Activated T-cell treated with anti-CD3 and anti-CD28 coated beads for 24 hours (primary cell): ENCODE results near the gene LRPAP1.
"Not testable (repeated sequence)": the region's sequence is repeated elsewhere in the genome, so short reads cannot be mapped to it uniquely, and the experiment has no call there.

Source experiments
- DNase-seq: peaks from one replicate; pipeline ENCODE4 v3.0.0-alpha.2; 2020; ENCODE audit warnings: low read depth

LRPAP1 gene

GRCh38 chr4:3560465-3560864 lies 28.2 kb upstream of the LRPAP1 start:
- DNase-seq = not testable (repeated sequence)

DNA sequence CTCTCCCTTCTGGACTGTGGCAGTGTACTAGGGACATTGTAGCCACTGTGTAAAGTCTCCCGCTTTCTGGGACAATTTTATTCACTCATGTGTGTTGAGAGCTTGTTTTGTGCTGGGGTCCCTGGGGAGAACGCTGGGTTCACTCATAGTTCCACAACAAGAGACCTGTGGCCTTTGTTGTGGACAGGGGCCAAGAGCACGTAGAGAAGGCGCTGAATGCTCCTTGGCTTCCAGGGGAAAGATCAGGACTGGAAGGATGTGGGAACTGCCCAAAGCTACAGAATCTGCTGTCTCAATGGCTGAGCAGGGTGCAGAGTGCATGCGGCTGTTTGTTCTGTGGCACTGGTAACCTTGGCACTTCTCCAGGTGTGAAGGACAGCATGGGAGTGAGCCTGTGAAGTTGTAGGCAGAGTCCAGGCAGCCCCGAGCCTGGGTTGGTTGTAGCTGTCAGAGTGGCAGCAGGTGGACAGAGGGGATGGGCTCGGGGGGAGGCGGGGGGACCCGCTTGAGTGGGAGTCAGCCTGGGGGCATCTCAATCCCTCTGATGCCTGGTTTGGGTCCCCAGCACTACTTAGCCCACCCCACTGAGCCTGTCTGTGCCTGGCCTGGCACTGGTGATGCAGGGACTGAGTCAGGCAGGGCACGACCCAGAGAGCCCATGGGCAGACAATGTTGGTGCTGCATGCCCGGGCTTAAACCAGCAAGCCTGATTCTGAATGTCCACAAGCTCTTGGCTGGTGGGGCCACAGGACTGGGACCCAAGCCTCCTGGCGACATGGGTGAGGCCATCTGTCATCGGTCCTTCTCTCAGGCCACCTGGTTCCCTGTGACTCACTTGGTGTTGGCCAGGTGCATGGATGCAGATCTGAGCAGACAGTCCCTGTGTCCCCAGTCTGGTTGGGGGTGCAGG lies 27.4 kb upstream of the LRPAP1 start:
- DNase-seq = not testable (repeated sequence)

DNA sequence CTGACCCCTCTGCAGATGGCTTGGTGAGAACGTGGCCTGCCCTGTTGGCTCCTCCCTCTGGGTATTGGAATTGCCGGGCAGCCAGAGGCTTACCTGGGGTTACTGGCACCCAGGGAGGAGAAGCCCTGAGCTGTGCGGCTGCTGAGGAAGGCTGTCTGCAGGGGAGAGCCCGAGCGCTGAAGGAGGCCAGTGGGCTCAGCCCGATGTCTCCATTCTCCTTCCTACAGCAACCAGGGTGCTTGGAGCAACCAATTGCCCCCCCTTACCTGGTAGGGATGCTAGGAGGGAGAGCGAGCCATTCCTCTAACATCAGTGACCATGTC lies 26.3 kb upstream of the LRPAP1 start:
- DNase-seq = not testable (repeated sequence)

GRCh38 chr4:3557676-3558513 lies 25.7 kb upstream of the LRPAP1 start:
- not testable (repeated sequence) for DNase-seq

DNA sequence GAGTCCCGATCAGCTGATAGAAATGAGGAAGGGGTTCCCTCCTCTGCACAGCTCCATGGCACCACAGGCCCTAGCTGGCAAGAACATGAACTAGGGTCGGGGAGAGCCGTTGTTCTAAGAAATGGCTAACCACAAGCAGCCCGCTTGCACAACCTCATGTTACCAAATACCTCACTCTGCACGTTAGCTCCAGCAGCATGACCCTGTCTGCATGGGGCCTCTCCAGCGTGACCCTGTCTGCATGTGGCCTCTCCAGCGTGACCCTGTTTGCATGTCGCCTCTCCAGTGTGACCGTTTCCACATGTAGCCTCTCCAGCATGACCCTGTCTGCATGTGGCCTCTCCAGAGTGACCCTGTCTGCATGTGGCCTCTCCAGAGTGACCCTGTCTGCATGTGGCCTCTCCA lies 24.9 kb upstream of the LRPAP1 start:
- DNase-seq = not testable (repeated sequence)

DNA sequence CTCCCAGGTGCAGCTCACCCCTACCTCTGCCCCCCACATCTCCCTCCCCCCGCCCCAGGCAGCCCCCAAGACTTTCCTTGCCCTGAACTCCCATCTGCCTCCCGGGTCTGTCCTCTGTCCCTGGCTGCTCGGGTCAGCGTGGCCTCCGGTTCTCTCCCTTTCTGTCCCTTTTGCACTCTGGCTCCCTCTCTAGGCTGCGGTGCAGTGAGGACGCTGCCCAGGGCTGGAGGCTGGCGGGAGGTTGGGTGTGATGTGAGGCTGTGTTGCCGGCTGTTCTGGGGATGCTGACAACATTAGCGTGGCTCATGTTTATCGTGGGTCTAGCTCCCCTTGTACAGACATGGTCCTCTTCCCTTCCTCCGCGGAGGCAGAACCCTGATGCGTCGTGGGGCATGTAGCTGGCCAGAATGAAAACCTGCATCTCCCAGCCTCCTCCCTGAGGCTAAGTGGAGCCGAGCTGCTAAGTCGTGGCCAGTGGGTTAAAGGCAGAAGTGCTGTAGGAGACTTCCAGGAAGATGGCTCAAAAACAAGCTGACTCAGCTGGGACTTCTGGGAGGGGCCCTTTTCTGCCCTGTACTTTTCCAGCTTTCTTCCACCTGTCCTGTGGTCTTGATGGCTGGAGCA lies 24.1 kb upstream of the LRPAP1 start:
- DNase-seq = not testable (repeated sequence)

DNA sequence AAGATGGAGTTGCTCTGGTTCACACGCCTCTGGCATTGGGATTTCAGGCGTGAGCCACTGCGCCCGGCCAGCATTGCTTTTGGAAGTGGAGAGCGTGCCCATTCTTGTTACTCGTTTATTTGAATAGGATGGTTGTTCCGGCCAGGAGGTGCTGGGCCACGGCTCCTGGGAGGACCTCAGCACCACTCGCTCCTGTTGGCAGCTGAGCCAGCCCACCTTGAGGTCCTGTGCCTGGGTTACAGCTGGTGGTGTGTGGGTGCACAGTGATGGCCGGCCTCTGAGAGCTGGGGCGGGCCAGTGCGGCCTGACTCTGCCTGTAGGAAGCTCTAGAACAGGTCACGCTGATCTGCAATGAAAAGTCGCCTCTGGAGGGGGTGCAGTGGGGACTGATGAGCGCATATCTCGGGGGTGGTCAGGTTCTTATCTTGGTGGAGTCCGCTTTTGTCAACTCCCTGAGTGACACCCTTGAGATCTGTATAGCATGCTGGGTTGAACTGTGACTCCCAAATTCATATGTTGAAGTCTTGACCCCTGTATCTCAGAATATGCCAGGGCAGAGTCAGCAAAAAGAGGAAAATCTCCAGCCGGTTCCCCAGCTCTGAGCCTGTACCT lies 23.3 kb upstream of the LRPAP1 start:
- DNase-seq = not testable (repeated sequence)

DNA sequence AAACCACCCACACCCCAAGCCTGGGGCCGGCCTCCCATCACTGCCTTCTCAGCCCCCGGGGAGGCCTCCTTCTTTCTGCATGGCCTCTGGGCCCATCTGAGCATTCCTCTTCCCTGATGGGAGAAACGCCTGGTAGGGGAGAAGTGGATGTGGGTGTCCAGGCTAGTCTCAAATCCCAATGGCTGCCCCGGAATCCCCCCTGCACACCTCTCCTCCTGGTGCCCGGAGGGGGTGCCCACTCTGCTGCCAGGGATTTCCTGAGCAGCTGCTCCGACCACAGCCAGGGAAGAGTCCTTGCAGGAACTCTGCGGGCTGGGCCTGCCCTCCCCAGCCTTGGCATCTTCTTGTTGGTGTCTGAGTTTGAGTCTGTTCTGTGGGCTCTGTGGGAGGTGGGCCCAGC lies 19.1 kb upstream of the LRPAP1 start:
- not testable (repeated sequence) for DNase-seq

DNA sequence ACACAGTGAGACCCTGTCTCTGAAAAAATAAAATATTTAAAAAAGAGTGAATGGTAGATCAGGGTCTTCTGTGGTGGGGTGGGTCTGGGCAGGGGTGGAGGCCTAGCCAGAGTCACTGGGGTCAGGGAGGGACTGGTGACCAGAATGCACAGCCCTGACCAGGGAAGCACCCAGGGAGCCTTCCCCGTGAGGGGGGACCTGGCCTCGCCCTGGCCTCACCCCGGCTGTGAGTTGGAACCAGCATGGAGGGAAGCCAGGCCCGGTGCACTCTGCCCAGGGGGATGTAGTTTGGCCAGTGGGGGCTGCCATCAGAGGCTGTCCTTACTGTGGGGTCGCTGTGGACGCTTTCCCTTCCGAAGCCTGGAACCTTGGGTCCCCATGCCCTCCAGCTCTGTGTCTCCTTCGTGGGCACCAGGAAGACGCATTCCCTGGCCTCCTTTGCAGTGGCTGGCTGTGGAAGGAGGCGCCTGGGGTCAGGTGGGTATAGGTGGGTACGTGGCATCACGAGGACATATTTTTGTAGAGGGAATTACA lies 18.6 kb upstream of the LRPAP1 start:
- not testable (repeated sequence) for DNase-seq

DNA sequence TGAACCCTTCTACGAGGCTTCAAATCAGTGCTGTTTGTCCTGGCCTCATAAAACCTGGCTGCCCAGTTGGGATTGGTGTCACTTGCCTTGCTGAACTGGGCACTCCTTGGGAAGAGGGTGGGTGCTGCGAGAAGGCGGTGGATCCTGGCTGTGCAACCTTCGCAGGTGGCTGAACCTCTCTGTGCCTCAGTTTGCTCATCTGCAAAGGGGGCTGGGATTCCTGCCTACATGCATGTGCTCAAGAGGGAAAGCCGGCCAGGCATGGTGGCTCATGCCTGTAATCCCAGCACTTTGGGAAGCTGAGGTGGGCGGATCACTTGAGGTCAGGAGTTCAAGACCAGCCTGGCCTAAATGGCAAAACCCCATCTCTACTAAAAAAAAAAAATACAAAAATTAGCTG lies 17.8 kb upstream of the LRPAP1 start:
- not testable (repeated sequence) for DNase-seq

- DNase-seq = not testable (repeated sequence)
Observed at GRCh38 chr4:3549694-3550001, 17.4 kb upstream of the LRPAP1 start.

DNA sequence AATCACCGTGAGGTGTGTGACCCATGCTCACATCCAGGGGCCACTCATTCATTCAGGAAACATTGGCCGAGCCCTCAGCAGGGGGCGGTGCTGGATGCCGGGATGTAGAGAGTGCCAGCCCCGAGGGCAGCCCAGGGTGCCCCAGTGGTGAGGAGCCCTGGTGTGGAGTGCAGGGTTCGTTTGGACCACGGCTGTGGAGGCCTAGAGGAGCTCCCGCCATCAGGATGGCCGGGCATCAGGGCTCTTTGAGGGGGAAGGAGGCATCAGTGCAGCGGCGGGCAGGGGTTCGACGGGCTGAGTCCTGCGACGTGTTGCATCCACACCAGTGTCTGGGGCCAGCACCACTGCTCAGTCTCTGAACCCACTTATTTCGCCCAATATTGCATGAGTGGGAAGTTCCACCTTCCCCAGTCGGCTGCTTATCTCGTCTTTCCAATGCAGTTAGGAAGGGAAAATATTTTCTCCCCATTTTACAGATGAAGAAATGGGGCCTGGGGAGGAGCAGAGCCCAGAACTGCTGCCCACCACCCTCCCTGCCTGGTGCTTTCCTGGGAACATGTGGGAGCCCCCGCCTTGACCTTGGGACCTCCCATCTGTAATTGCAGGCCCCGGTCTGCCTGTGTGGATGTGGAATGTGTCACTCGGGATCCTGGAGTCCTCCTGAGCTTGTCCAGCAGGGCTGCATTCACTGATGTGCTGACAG lies 16.9 kb upstream of the LRPAP1 start:
- DNase-seq = not testable (repeated sequence)

DNA sequence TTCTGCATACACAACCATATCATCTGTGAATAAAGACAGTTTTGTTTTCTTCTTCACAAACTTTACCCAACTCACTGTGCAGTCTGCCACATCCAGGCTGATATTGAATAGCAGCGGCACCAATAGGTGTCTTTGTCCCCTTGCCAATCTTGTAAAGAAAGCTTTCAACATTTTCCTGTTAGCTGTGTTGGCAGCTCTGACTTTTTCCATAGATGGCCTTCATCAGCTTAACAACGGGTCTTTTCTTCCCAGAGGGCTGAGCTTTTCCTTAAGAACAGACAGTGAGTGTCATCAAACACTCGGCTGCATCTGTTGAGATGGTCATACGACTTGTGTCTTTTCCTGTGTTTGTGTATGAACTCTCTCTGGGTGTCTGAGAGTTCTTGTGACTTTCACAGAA lies 14.5 kb upstream of the LRPAP1 start:
- DNase-seq = not testable (repeated sequence)

- DNase-seq = not testable (repeated sequence)
Observed at GRCh38 chr4:3545351-3545750, 13.1 kb upstream of the LRPAP1 start.

DNA sequence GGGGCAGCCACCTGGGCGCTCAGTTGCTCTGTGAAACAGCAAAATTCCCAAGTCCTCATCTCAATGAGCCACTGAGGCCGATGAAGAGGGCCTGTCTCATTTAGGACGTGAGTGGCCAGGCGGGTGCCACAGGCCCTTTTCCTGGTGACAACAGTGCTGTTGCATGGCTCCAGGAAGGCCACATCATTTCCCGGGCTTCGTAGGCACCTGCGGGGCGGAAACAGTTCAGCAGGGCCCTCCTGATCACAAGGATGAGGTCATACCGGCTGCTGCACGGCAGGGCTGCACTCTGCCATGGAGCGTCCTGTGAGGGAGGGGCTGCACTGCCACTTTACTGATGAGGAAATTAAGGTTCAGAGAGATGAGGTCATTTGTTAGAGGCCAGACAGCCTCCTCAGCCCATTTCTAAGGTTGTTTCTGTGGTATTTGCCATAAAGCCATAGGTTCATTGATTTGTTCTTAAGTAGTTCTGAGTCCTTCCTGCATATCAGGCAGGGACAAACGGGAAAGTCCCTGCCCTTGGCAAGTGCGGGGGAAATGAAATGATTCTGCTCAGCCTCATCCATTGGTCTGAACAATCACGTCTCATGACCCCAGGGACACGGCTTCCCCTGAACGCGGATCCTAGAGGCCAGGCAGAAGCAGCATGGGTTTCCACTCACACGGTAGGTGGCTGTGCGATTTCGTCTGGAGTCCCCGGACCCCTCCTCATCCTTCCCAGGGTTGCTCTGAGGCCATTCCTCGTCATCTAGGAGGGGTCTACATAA lies 12.2 kb upstream of the LRPAP1 start:
- DNase-seq = not testable (repeated sequence)

GRCh38 chr4:3543415-3543814 lies 11.2 kb upstream of the LRPAP1 start:
- not testable (repeated sequence) for DNase-seq

GRCh38 chr4:3538906-3539305 lies 6.7 kb upstream of the LRPAP1 start:
- DNase-seq = not testable (repeated sequence)

DNA sequence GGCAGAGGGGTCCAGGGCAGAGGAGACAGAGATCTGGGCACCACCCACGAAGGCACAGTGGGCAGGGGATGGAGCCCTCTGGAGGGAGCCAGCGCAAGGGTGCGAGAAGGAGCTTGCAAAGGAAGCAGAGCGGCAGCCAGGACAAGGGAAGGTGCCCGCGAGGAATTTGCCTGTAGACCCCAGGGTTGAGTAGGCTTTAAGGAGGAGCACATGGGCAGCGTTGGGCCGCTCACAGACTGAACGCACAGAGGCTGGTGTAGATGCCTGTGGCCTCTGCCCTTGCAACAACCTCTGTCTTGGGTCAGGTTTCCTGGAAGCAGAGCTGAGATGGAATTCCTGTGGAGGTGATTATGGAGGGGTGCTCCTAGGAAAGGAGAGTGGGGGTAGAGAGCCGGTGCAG lies 3.6 kb upstream of the LRPAP1 start:
- DNase-seq = not testable (repeated sequence)

- no peak for DNase-seq
Observed at GRCh38 chr4:3533423-3533820, 1.2 kb upstream of the LRPAP1 start.

DNA sequence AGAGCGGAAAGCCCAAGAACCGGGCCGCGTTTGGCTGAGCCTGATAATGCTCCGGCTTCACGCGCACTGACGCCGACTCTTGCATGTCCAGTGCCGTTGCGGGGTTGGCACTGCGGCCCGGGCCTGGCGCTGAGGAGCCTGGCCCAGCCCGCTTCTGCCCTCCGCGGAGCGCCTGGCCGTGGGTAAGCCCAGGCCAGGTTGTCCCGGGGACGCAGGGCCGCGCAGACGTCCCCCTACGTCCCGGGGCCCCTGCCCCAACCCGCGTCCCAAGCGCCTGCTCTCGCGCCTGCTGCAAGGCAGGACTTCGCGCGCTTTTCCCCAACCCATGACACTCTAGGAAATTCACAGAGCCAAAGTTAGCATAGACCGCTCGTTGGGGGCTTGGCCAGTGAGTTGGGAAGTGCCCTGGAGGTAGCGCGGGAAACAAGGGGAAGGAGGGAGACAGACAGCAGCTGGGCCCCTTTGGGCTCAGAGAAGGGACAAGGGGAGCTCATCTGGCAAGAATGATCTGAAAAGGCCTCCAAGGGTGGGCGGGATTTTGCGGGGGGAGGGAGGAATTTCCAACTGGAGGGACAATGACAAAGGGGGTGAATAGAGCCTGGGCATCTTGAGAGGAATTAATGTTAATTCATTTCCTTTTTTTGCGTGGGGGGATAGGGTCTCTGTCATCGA lies 665 bp upstream of the LRPAP1 start:
- DNase-seq = no peak
